AG04449 (cell line): ENCODE results near the gene FGF1.
"Not testable (repeated sequence)": the region's sequence is repeated elsewhere in the genome, so short reads cannot be mapped to it uniquely, and the experiment has no call there.

Experiments
- CTCF ChIA-PET: fragments of 350-600 bp; formaldehyde crosslinking; extraction: SDS; loops from one replicate; lab custom pipeline; 2021; ENCODE audit warnings: antibody characterized with exemption; lab: Yijun Ruan, JAX
- POLR2A ChIA-PET: fragments of 400-600, 350-600 bp; formaldehyde crosslinking; extraction: SDS; loops from one replicate; lab custom pipeline; 2020; ENCODE audit warnings: antibody characterized with exemption, inconsistent platforms; lab: Yijun Ruan, JAX
- DNase-seq: peaks from one replicate; pipeline ENCODE4 v3.0.0-alpha.2; 2010; ENCODE audit warnings: low read depth, low spot score
- H3K4me3 ChIP-seq: 2 replicates; pipeline ENCODE4 v1.5.1; 2011; ENCODE audit warnings: low read depth, mild to moderate bottlenecking, control low read depth, low read length
- TF ChIP-seq, protein P1 (sequence below): IDR thresholded peaks from one replicate; pipeline ENCODE4 v1.5.1; 2011; ENCODE audit warnings: mild to moderate bottlenecking, moderate library complexity, low read length, control low read depth, inconsistent platforms; ENCODE audit not compliant: insufficient read depth; ENCODE audit errors: missing control alignments

FGF1 gene

DNA sequence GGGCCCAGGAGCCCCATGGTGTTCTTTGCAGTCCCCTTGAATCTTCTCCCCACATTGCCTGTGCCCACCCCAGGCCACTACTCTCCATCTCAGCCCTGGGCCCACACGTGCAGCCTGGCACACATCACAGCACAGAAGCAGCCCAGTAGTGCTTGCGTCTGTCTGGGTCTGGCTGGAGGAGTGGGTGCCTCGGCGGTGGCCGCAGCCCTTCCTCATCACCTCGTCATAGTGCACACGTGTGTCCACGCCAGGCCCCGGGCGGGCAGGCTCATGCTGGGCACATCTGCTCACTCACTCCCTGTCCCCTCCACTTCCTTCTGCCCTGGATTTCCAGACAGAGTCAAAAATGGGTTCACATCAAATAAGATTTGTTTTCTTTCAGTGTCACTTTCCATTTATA is 33.3 kb downstream of the FGF1 start:
- DNase-seq: no peak
- CTCF ChIA-PET: interaction anchor here (0.9 to 13.5 kb wide), 8 partner anchors 9 to 64 kb away, joined by 3 to 482 read pairs (median 91); partner anchors contain the start of gene FGF1
- no peak overlapping the region for H3K4me3 ChIP-seq
- POLR2A ChIA-PET: interaction anchor here (0.6 kb wide), 1 partner anchor 31 kb away, joined by 3 read pairs; no protein-coding TSS in a partner anchor
- TF ChIP-seq, protein P1, sequence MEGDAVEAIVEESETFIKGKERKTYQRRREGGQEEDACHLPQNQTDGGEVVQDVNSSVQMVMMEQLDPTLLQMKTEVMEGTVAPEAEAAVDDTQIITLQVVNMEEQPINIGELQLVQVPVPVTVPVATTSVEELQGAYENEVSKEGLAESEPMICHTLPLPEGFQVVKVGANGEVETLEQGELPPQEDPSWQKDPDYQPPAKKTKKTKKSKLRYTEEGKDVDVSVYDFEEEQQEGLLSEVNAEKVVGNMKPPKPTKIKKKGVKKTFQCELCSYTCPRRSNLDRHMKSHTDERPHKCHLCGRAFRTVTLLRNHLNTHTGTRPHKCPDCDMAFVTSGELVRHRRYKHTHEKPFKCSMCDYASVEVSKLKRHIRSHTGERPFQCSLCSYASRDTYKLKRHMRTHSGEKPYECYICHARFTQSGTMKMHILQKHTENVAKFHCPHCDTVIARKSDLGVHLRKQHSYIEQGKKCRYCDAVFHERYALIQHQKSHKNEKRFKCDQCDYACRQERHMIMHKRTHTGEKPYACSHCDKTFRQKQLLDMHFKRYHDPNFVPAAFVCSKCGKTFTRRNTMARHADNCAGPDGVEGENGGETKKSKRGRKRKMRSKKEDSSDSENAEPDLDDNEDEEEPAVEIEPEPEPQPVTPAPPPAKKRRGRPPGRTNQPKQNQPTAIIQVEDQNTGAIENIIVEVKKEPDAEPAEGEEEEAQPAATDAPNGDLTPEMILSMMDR: no peak

DNA sequence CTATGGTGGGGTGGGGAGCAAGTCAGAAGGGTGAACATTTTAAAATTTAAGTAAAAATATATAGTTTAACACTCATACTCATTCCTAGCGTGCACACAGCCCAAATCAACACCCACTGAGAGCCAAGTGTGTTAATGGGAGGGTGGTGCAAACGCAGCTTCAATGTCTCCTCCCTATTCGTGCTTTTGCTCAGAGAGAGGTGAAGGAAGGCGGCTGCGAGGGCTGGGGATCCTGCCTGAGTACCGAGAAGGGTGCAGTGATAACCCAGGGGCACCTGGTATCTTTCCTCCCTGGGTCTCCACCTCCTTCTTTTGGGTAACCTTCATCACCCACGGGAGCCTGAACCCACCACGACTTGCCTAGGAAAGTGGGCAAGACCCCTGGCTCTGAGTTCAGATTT is 35.0 kb downstream of the FGF1 start:
- no peak overlapping the region for H3K4me3 ChIP-seq
- CTCF ChIA-PET: interaction anchor here (0.6 to 13.5 kb wide), 7 partner anchors 9 to 65 kb away, joined by 3 to 208 read pairs (median 4); no protein-coding TSS in a partner anchor
- DNase-seq: no peak
- TF ChIP-seq, protein P1: no peak
- POLR2A ChIA-PET: no interaction called here

DNA sequence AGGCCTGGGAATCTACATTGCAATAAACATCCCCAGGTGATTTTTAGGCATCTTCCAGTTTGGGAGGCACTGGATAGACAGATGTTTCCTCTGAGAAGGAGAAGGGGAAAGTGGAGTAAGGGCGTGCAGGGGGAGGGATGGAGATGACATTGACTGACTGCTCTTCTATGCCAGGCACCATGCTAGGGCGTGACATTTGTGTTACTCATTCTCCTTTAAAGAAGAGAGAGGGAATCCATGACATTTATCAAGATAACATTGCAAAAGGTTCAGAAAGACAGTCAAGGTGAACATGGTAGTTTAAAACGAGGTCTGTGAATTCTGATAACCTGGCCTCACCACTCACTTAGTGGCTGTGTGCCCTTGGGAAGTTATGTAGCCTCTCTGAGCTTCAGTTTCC is 35.8 kb downstream of the FGF1 start:
- ChIA-PET CTCF (interaction anchor here (0.5 to 13.5 kb wide), 5 partner anchors 36 to 660 kb away, joined by 3 to 208 read pairs (median 20); no protein-coding TSS in a partner anchor), POLR2A (no interaction called here)
- no peak for DNase-seq
- no peak overlapping the region for H3K4me3 ChIP-seq
- TF ChIP-seq, protein P1: no peak

DNA sequence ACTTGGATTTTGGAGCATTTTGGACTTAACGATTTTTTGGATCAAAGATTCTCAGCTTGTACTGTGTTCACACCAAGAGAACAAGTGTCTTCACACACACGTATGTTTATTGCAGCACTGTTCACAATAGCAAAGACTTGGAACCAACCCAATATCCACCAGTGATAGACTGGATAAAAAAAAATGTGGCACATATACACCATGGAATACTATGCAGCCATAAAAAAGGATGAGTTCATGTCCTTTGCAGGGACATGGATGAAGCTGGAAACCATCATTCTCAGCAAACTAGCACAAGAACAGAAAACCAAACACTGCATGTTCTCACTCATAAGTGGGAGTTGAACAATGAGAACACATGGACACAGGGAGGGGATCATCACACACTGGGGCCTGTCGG is 37.8 kb downstream of the FGF1 start:
- CTCF ChIA-PET: interaction anchor here (1.1 to 13.5 kb wide), 4 partner anchors 7 to 68 kb away, joined by 3 to 172 read pairs (median 60); no protein-coding TSS in a partner anchor

DNA sequence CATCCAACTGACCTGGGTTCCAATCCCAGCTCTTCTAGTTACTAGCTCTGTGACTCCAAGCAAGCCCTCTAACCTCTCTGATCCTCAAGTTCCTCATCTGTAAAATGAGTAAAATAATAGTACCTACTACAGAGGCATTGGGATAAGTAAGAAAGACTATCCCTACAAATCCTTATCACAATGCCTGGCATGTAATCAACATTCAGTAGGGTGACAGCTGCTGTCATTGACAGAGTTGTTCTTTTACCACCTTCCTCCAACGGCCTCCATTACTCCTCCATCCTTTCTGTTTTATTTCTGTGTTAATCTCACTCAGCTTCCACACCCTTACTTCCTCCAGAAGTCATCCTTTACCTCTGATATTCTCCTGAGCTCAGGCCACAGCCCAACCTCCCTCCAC is 40.4 kb downstream of the FGF1 start:
- H3K4me3 ChIP-seq: peak overlapping the region; percentile 42
- TF ChIP-seq, protein P1: no peak
- DNase-seq: no peak
- CTCF ChIA-PET: interaction anchor here (0.8 to 9.1 kb wide), 13 partner anchors 9 to 235 kb away, joined by 3 to 117 read pairs (median 5); no protein-coding TSS in a partner anchor
- POLR2A ChIA-PET: interaction anchor here (1.2 to 1.4 kb wide), 2 partner anchors 10 to 20 kb away, joined by 4 to 5 read pairs; no protein-coding TSS in a partner anchor

More for the DNA sequence above, 37.8 kb downstream of the FGF1 start:
- DNase-seq, POLR2A ChIA-PET, H3K4me3 ChIP-seq: not testable (repeated sequence)

DNA sequence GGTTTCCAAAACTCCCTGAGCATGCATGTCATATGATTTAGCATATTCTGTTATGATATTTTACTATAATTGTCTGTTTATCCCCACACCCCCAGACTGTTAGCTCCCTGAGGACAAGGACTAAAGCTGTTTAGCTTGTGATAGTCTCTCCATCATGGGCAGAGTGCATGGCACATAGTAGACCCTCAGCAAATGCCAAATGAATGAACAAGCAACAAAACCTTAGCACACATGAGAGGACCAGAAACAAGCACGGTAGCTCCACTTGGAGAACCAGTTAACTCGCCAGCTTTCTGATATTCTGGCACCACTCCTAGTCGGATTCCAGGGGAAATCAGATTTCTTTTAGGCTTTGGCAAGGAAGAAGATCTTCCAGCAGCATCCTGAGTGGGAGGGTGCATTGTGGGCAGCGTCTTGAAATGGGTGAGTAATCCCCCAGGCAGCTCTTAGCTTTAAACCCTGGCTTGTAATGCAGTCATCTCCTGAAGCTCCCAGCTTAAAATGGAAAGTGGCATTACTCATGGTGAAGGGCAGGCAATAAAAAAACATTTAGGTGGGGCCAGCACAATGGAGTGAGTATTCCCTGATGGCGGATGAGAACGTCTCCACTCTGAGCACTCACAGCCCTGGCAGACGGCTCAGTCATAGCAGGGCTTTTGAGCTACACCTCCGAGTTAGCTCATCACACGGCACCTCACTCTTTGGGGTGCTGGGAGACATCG is 41.1 kb downstream of the FGF1 start:
- POLR2A ChIA-PET: interaction anchor here (0.6 to 1.4 kb wide), 5 partner anchors 11 to 20 kb away, joined by 3 to 5 read pairs (median 3); no protein-coding TSS in a partner anchor
- CTCF ChIA-PET: interaction anchor here (0.6 to 9.1 kb wide), 16 partner anchors 10 to 235 kb away, joined by 3 to 117 read pairs (median 4); no protein-coding TSS in a partner anchor
- H3K4me3 ChIP-seq: peak overlapping the region; percentile 42
- TF ChIP-seq, protein P1: no peak
- DNase-seq: peak; percentile 99
